D721Med (cell line): Measurements from ENCODE around the gene CLRN1.

Experiments
- DNase-seq: peaks from one replicate; pipeline ENCODE4 v3.0.0; 2011; ENCODE audit warnings: low spot score; ENCODE audit not compliant: insufficient read length
- FAIRE-seq: peaks from 2 replicates; lab custom pipeline; 2011; peaks lifted over from hg19 to GRCh38; lab: Jason Lieb, UNC
- CTCF ChIP-seq: IDR thresholded peaks from 2 replicates; pipeline ENCODE4 v1.5.1; 2012; ENCODE audit warnings: mild to moderate bottlenecking, control low read depth; ENCODE audit not compliant: insufficient read depth; ENCODE audit errors: missing control alignments

Gene CLRN1

GRCh38 chr3:151009981-151010380, 37.5 kb upstream of the CLRN1 start:
- TF ChIP-seq CTCF = no peak
- DNase-seq (no peak), FAIRE-seq (no peak)

- no peak for TF ChIP-seq CTCF
- DNase-seq = no peak
- no peak for FAIRE-seq
Observed at GRCh38 chr3:151009430-151009829, 36.9 kb upstream of the CLRN1 start.

- peak; percentile 12 for TF ChIP-seq CTCF
- no peak for FAIRE-seq
Observed at GRCh38 chr3:151008699-151009098, 36.2 kb upstream of the CLRN1 start.

GRCh38 chr3:151003768-151004134, 31.2 kb upstream of the CLRN1 start:
- FAIRE-seq (no peak), DNase-seq (no peak)
- TF ChIP-seq CTCF = no peak

More at GRCh38 chr3:151008699-151009098, 36.2 kb upstream of the CLRN1 start:
- DNase-seq = no peak

- DNase-seq = no peak
- FAIRE-seq = no peak
- TF ChIP-seq CTCF = no peak
Observed at GRCh38 chr3:151003029-151003767, 30.7 kb upstream of the CLRN1 start.

- TF ChIP-seq CTCF = no peak
- FAIRE-seq = no peak
- DNase-seq = no peak
Observed at GRCh38 chr3:151002003-151002981, 29.8 kb upstream of the CLRN1 start.

- TF ChIP-seq CTCF = no peak
- DNase-seq (no peak), FAIRE-seq (no peak)
Observed at GRCh38 chr3:150998996-150999395, 26.5 kb upstream of the CLRN1 start.
